Hematopoietic multipotent progenitor cell treated with erythropoietin and hydrocortisone succinate and interleukin-3 and kit ligand, for 17 days (in vitro differentiated cells): ENCODE data around the gene LAMB1.
"Not testable (repeated sequence)": the region's sequence is repeated elsewhere in the genome, so short reads cannot be mapped to it uniquely, and the experiment has no call there.

ENCODE experiments used
- DNase-seq: peaks from one replicate; pipeline ENCODE4 v3.0.0-alpha.2; 2015; ENCODE audit warnings: low spot score

Gene LAMB1

DNA sequence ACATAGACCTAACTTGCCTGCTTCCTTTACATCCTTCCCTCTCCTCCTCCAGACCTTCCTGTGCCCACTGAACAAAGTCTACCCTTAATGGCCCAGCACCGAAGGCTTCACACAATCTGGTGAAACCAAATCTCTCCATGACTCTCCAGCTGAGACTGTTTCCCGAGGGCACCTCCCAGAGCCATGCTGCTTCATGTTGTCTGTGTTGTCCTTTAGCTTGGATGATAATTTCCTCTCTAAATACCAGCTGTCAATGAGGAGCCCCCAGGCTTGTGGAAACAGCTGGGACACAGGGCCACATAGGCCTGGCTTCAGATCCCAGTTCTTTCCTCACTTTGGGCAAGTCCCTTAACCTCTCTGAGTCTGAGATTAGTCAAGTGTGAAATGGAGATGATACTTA is 57.6 kb downstream of the LAMB1 start:
- DNase-seq: no peak

GRCh38 chr7:107944411-107945169 is 58.4 kb downstream of the LAMB1 start:
- no peak for DNase-seq

DNA sequence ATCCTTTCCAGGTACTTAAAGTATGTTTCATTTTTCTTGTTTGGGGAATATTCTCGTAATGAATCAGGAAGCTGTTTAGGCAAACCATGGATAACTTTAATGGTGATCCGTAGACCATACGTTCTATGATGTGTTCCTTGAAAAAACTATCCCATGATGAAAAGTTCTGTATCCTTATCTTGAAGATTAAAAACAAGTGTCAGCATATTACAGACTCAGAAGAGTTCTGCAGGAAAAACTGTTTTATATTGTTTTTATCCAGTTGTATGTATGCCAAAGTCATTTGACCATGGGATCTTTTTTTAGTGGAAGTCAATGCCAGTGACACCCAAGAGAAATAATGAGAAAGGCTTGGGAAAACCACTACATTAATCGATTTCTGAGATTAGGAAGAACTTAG is 59.9 kb downstream of the LAMB1 start:
- DNase-seq: no peak

DNA sequence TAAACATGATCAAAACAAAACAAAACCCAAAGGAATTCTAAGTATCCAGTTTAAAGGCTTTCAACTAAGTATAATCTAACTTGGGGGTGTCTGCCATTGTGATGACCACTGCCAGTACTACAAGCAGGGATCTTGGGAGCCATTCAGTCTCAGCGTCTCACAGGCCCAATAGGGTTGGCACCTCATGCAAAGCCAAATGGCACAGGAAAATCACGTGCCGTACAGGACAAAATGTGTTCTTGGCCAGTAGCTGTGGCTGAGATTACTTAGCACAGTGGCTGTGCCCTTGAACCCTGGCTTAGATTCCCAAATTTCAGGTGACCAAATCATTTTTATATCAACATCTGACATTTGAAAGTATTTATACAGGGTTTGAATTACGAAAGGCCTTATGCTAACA is 62.0 kb downstream of the LAMB1 start:
- DNase-seq: no peak

DNA sequence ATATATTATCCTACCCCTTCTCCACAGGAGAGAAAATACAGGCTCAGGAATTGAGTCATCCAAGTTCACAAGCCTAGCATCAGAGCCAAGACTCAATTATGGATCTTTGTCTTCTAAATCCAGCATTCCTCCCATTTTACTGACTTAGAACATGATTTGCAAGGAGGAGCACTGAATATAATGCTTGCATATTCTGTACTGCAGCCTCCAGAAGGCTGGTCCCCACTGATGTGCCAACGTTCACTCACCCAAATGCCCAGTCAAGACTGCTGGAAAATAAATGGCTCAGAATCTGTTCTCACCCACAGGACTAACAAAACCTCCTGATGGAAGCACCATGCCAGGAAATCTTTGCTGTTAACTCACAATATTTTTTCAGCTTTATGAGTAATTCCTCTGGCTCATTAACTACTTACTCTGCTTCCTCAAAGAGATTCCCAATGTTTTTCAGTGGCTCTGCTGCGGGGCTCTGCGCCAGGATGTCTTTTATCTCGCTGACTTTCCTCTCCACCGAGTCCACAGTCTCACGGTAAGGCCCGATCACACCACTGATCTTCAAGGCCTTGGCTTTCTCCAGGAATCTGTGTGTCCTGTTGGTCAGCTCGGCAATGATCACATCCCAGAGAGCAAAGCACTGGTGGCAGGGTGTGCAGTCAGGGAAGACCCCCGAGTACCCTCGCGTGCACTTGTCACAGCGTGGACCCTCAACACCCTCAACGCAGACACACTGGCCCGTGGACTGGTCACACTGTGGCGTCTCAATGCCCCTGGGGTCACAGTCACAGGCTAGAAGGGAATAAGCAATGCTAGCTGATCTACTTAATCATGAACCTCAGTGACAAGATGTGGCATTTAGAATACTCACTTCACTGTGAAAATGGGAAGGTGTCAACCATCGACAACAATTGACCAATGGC is 63.1 kb downstream of the LAMB1 start:
- no peak for DNase-seq

DNA sequence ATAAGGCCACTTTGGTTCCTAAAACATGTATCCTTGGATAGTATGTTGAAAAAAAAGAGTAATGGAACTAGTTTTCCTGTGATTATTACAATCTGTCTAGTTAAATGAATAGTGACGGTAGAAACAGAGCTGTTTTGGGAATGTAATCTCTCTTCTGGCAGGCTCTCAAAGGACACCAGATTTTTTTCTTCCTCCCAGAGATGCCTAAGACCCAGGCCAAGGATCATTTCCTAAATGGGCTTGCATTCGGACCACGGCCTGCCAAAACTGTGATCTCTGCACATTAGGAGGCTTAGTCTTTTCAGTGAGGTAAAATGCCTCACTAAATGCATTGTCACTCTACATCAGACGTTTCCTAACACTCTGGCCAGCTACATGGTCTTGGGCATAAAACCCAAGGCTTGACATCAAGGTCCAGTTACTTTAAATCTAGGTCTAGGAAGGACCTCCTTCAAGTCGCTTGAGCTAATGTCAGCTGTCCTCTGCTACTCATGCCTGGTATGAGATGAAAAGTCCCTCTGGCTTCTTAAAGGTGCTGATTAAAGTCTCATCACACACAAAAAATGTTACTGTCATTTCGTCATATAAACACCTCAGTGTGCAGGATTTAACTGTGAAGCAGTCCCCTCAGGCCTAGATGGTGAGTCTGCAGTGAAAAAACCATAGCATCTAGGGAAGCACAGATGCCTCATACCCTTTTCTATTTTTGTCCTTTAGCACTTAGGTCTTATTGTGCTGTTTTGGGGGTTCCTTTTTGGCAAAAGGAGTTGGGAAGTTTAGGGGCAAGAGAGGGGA is 64.3 kb downstream of the LAMB1 start:
- DNase-seq: no peak

GRCh38 chr7:107937531-107937930 is 65.4 kb downstream of the LAMB1 start:
- no peak for DNase-seq

DNA sequence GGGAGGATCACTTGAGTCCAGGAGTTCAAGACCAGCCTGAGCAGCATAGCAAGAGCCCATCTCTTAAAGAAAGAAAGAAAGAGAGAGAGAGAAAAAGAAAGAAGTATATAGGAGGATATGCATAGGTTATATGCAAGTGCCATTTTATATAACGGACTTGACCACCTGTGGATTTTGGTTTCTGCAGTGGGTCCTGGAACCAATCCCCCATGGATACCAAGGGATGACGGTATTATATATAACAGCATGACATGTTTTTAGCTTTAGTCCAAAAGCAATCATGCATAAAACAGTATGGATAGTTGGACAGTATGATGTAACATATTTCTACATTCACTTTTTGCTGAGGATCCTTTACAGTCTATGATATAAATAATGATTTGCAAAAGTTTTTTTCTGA is 66.6 kb downstream of the LAMB1 start:
- no peak for DNase-seq

DNA sequence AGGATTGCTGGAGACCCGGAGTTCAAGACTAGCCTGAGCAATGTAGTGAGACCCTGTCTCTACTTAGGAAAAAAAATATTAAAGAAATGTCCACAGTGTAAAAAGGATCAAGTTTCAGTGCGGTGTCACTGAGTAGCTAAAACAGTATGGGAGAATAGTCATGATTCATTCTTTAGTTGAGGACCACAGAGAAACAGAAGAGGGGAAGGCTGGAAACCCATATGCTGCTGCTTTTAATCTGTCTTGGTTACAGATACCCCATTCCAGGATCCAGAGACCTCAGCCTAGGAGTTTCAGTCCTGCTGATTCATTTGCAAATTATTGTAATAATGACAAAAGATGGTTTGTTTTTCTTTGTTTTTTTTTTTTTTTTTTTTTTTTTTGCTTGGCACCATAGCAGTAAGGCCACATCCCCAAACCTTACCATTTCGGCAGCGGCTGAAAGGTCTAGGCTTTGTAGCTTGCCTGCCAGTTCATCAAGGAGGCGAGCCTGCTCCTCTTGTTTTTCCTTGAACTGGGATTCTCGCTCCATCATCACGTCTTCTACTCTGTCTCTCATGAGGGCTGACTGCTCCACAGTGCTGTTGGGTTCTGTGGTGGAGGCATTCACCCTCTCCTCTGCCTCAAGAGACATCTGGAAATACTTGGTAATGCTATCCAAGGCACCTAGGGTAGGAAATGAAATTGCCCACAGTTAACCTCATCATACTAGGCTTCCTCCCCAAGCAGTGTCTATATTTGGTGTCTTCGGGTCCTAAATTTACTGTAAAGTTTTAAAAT is 67.8 kb downstream of the LAMB1 start:
- DNase-seq: no peak

DNA sequence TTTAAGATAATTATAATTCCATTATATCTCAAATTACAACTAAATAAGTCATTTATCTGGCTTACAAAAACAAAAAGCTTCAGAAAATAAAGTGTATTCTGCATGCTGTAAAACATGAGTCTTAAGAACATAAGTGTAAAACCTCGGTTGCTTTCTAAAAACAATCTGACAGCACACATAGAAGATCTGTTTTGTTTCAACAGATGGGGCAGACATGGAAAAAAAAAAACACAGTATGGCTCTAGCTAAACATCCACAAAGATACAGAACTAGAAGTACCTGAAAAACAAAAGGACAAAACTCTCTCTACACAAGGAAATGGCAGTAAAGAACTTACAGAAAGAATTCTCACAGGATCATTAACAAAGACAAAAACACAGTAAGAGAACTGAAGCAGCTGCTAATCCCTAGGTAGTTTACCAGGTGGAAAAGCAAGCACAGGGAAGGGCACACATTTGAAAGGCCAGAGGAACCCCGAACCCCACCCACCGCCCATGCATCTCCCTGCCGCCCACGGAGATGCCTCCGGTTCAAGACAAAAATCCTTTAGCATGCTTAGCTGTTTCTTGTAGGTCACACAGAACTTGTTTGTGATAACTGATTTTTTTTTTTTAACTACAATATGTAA is 69.5 kb downstream of the LAMB1 start:
- no peak for DNase-seq

DNA sequence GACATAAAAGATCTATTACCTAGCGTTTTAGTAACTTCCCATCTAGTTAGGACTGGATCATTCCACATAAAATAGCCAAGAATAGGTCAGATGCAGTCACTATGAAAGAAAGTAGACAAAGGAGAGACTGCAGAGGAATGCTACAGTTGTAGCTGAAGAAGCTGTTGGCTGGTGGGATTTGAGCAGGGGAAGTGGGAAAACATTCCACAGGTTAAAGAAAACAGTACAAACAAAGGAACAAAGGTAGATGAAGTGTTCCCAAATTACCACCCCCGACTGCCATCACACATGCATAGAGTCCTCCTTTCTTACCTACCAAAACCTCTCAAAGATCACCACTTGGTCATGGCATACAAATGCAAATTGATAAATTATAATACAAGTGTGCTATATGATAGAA is 70.2 kb downstream of the LAMB1 start:
- no peak for DNase-seq

GRCh38 chr7:107931740-107932515 is 71.0 kb downstream of the LAMB1 start:
- DNase-seq: no peak

- DNase-seq: no peak
Observed at GRCh38 chr7:107926481-107926880, 76.5 kb downstream of the LAMB1 start.

- DNase-seq: no peak
Observed at GRCh38 chr7:107924841-107925504, 78.0 kb downstream of the LAMB1 start.

DNA sequence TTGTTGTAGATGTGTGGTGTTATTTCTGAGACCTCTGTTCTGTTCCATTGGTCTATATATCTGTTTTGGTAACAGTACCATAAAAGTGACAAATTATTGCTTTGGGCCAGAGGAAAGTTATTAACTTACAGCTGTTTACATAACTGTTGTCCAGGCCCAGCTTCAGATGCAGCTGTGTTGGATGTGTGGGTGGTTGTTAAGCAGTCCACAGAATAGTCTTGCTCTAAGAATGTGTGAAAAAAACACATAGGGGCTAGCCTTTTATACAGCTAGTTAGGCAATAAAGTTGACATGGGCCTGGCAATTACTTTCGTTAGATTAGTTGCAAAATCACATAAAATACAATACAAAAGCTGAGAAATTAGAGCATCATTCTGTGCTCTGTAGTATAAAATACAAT is 80.1 kb downstream of the LAMB1 start:
- DNase-seq: no peak

GRCh38 chr7:107921826-107922225 is 81.1 kb downstream of the LAMB1 start:
- DNase-seq: not testable (repeated sequence)

DNA sequence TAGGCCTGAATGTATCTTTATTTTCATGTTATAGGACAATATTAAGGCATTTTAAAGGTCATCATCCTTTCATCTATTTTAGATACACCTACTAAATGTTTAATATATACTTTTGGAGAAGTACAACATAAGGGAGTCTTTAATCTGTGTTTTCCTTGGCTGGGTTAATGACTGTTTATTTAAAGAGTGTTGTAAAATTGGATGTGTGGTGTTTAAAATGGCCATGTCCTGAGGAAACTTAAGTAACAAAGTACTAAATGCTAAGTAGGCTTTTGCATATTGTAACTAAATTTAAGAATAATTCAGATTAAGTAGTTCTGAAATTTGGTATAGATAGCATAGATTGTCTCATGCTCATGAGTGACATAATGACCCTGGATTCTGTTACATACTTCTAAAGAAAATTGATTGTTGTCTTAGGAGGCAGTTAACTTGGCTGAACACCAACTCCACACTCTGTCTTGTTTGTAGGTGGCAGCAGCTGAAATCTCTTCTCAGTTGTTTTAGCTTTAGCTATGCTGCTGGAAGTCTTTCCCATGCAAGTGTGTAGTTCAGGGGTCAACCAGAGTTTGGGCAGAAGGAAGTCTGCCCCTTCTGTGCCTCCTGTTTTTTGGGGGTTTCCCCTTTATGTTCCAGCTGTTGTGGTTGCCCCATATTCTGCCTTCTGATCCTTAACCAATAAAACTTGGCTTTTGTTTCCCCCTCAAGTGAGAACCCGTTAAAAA is 82.8 kb downstream of the LAMB1 start:
- DNase-seq: no peak

DNA sequence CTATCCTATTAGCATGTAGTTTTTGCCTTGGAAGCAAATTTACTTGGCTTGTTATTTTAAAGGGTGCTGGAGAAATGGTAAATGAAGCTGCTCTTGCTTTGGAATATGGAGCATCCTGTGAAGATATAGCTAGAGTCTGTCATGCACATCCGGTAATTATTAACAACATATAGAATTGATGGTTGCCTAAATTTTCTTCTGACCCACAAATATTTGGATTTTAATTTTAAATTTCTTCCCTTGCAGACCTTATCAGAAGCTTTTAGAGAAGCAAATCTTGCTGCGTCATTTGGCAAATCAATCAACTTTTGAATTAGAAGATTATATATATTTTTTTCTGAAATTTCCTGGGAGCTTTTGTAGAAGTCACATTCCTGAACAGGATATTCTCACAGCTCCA is 84.0 kb downstream of the LAMB1 start:
- DNase-seq: no peak
